ENCODE results near the gene CHN2.
A peak's percentile ranks its signal among the peaks of the same experiment; 100 is the strongest.
"Not testable (repeated sequence)": the region's sequence is repeated elsewhere in the genome, so short reads cannot be mapped to it uniquely, and the experiment has no call there.

The CHN2 gene

GRCh38 chr7:29253225-29253624 is 58.6 kb downstream of the CHN2 start:
- DNase-seq (ENCODE audit: low read depth, low spot score), result no peak
- H3K27ac ChIP-seq, result no peak overlapping the region

GRCh38 chr7:29254591-29254990 is 60.0 kb downstream of the CHN2 start:
- DNase-seq (ENCODE audit: low read depth, low spot score), result no peak
- H3K27ac ChIP-seq, result no peak overlapping the region

- no peak for DNase-seq (ENCODE audit: low read depth, low spot score)
- no peak overlapping the region for H3K27ac ChIP-seq
Measured at GRCh38 chr7:29255199-29255878, 60.8 kb downstream of the CHN2 start.

- DNase-seq (ENCODE audit: low read depth, low spot score), result peak; percentile 69
- H3K27ac ChIP-seq, result no peak overlapping the region
Measured at GRCh38 chr7:29255906-29256692, 61.5 kb downstream of the CHN2 start.

GRCh38 chr7:29256693-29257002 is 62.1 kb downstream of the CHN2 start:
- DNase-seq (ENCODE audit: low read depth, low spot score), result no peak
- H3K27ac ChIP-seq, result no peak overlapping the region

GRCh38 chr7:29258951-29259350 is 64.4 kb downstream of the CHN2 start:
- H3K27ac ChIP-seq, result no peak overlapping the region
- DNase-seq (ENCODE audit: low read depth, low spot score), result no peak

- H3K27ac ChIP-seq, result no peak overlapping the region
- no peak for DNase-seq (ENCODE audit: low read depth, low spot score)
Measured at GRCh38 chr7:29262191-29262917, 67.8 kb downstream of the CHN2 start.

GRCh38 chr7:29263601-29264207 is 69.1 kb downstream of the CHN2 start:
- not testable (repeated sequence) for DNase-seq (ENCODE audit: low read depth, low spot score); H3K27ac ChIP-seq

- DNase-seq (ENCODE audit: low read depth, low spot score), result peak; percentile 29
- H3K27ac ChIP-seq, result no peak overlapping the region
Measured at GRCh38 chr7:29265208-29265923, 70.8 kb downstream of the CHN2 start.

GRCh38 chr7:29269935-29270334 is 75.4 kb downstream of the CHN2 start:
- no peak overlapping the region for H3K27ac ChIP-seq
- DNase-seq (ENCODE audit: low read depth, low spot score), result no peak

- no peak for DNase-seq (ENCODE audit: low read depth, low spot score)
- no peak overlapping the region for H3K27ac ChIP-seq
Measured at GRCh38 chr7:29270594-29271318, 76.2 kb downstream of the CHN2 start.

- no peak for DNase-seq (ENCODE audit: low read depth, low spot score)
- no peak overlapping the region for H3K27ac ChIP-seq
Measured at GRCh38 chr7:29271319-29271658, 76.7 kb downstream of the CHN2 start.

GRCh38 chr7:29272057-29272456 is 77.5 kb downstream of the CHN2 start:
- DNase-seq (ENCODE audit: low read depth, low spot score), result no peak
- no peak overlapping the region for H3K27ac ChIP-seq

- no peak for DNase-seq (ENCODE audit: low read depth, low spot score)
- no peak overlapping the region for H3K27ac ChIP-seq
Measured at GRCh38 chr7:29274146-29275017, 79.8 kb downstream of the CHN2 start.

- no peak overlapping the region for H3K27ac ChIP-seq
- DNase-seq (ENCODE audit: low read depth, low spot score), result no peak
Measured at GRCh38 chr7:29275018-29275318, 80.4 kb downstream of the CHN2 start.

GRCh38 chr7:29275493-29275892 is 80.9 kb downstream of the CHN2 start:
- DNase-seq (ENCODE audit: low read depth, low spot score), result no peak
- no peak overlapping the region for H3K27ac ChIP-seq

- H3K27ac ChIP-seq, result no peak overlapping the region
- DNase-seq (ENCODE audit: low read depth, low spot score), result no peak
Measured at GRCh38 chr7:29276199-29276598, 81.6 kb downstream of the CHN2 start.

- DNase-seq (ENCODE audit: low read depth, low spot score), result no peak
Measured at GRCh38 chr7:29276806-29277205, 82.2 kb downstream of the CHN2 start.

More at GRCh38 chr7:29276806-29277205, 82.2 kb downstream of the CHN2 start:
- no peak overlapping the region for H3K27ac ChIP-seq
